Gastrocnemius medialis (tissue), 4 donors: Measurements from ENCODE around the gene IKZF4.

Experiments
- CTCF ChIP-seq, 5 experiments: fragments of 450-650 bp in 3 of 5; fragments of 200-600 bp in 2 of 5; sonication (generic) in 2 of 5; IDR thresholded peaks in 4 of 5; conservative IDR thresholded peaks in 1 of 5; 1 replicate in 4 of 5; 2 replicates in 1 of 5; pipeline ENCODE4 v1.5.1; 2016 to 2019; ENCODE audit warnings: antibody characterized with exemption in 5 of 5, mild to moderate bottlenecking in 3 of 5, moderate library complexity in 3 of 5
- POLR2A ChIP-seq, 2 donors: fragments of 450-650 bp; IDR thresholded peaks; one replicate each; pipeline ENCODE4 v1.6.1; 2017; ENCODE audit warnings: antibody characterized with exemption in 2 of 2, mild to moderate bottlenecking in 2 of 2, moderate library complexity in 2 of 2

- TF ChIP-seq POLR2A (IDR thresholded peaks at IDR 0.05), result no peak
- TF ChIP-seq CTCF (IDR thresholded peaks at IDR 0.05 in 4 of 5, conservative IDR thresholded peaks at IDR 0.05 in 1 of 5), result no peak
These were observed 22.0 kb downstream of the IKZF4 start for GRCh38 chr12:56042843-56043242.
